ENCODE measurements around the gene NOTCH3.

Gene NOTCH3

DNA sequence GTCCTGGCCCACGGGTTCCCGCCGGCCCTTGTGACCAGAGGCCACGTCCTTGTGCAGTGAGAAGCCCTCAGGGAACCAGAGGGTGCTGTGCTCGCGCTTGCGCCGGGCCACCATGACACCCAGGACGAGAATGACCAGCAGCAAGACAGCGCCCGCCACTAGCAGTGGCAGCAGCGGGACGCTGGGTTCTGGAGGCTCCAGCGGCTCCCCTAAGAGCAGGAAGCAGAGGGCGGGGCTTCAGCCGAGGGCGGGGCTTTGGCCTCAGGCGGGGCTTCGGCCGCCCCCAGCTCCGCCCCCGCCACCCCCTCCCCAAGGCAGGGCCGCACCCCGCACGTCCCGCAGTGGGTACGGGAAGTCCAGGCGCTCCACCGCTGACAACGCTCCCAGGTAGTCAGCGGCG, 30.4 kb downstream of the NOTCH3 start:
- Histone ChIP-seq H3K27me3 (ENCODE audit: control insufficient read depth, insufficient read depth, low read length) (no peaks in the 10 kb centered on the region), H3K4me1 (ENCODE audit: control insufficient read depth, low read depth, low read length) (no peaks in the 10 kb centered on the region), H3K4me3 (ENCODE audit: low read length) (no peak overlapping the region), H3K36me3 (ENCODE audit: control insufficient read depth, low read depth, low read length) (peaks cover 49% of the 10 kb centered on the region), H3K9ac (ENCODE audit: low read length) (no peak overlapping the region), H3K9me3 (ENCODE audit: control insufficient read depth, low read depth, low read length) (peaks cover 8% of the 10 kb centered on the region), H3K27ac (ENCODE audit: low read length) (no peak overlapping the region)

DNA sequence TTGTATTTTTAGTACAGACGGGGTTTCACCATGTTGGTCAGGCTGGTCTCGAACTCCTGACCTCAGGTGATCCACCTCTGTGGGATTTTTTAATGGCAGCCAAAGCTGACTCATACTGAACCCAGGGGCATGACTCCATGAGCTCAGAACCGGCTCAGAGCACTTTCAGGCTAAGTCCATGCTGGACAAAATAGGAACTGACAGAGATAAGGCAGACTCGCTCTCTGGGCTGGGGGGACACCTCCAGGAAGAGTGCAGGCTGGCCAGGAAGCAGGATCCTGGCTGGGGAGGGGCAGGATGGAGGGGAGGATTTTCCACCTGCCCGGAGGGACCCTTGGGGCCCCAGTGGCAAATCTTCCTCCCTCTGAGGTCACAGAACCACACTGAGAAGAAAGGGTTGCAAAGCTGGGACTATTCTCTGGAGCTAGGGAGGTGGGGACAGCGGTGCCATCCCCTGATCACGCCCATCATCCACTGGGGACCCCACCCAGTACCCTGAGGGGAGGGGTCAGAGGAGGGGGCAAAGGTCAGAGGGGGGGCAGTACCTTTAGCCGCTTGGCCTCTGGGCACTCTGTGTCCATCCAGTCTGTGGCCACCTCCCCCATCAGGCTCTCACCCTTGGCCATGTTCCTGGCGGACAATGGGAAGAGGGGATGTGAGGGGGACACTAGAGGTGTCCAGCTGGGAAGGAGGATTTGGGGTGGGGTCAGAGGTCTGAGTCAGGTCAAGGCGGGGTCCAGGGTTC, 31.1 kb downstream of the NOTCH3 start:
- Histone ChIP-seq H3K9ac (ENCODE audit: low read length) (no peak overlapping the region), H3K27me3 (ENCODE audit: control insufficient read depth, insufficient read depth, low read length) (no peaks in the 10 kb centered on the region), H3K27ac (ENCODE audit: low read length) (no peak overlapping the region), H3K9me3 (ENCODE audit: control insufficient read depth, low read depth, low read length) (peaks cover 8% of the 10 kb centered on the region), H3K36me3 (ENCODE audit: control insufficient read depth, low read depth, low read length) (peaks cover 52% of the 10 kb centered on the region), H3K4me1 (ENCODE audit: control insufficient read depth, low read depth, low read length) (no peaks in the 10 kb centered on the region), H3K4me3 (ENCODE audit: low read length) (no peak overlapping the region)

DNA sequence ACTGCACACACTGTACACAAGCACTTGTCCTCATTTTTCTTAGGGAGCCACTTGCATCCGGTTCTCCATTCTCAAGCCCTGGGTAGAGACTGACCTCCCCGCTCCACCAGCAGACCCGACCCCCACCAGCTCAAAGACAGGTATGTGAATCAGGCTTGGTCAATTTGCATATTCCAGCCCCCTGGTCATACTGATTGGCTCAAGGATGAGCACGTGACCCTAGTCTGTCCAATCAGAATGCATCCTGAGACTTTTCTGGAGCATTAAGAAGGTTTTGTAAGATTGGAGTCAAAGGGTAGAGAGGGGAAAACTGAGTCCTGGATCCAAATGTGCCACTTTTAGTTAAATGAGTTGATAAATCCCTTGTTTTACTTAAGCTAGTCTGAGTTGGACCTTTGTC, 34.1 kb downstream of the NOTCH3 start:
- H3K27ac ChIP-seq (ENCODE audit: low read length) = no peak overlapping the region
- no peak overlapping the region for H3K4me3 ChIP-seq (ENCODE audit: low read length)
- peaks cover 73% of the 10 kb centered on the region for H3K36me3 ChIP-seq (ENCODE audit: control insufficient read depth, low read depth, low read length)
- no peak overlapping the region for H3K9ac ChIP-seq (ENCODE audit: low read length)
- H3K4me1 ChIP-seq (ENCODE audit: control insufficient read depth, low read depth, low read length) = no peaks in the 10 kb centered on the region
- H3K9me3 ChIP-seq (ENCODE audit: control insufficient read depth, low read depth, low read length) = peaks cover 8% of the 10 kb centered on the region
- H3K27me3 ChIP-seq (ENCODE audit: control insufficient read depth, insufficient read depth, low read length) = no peaks in the 10 kb centered on the region

DNA sequence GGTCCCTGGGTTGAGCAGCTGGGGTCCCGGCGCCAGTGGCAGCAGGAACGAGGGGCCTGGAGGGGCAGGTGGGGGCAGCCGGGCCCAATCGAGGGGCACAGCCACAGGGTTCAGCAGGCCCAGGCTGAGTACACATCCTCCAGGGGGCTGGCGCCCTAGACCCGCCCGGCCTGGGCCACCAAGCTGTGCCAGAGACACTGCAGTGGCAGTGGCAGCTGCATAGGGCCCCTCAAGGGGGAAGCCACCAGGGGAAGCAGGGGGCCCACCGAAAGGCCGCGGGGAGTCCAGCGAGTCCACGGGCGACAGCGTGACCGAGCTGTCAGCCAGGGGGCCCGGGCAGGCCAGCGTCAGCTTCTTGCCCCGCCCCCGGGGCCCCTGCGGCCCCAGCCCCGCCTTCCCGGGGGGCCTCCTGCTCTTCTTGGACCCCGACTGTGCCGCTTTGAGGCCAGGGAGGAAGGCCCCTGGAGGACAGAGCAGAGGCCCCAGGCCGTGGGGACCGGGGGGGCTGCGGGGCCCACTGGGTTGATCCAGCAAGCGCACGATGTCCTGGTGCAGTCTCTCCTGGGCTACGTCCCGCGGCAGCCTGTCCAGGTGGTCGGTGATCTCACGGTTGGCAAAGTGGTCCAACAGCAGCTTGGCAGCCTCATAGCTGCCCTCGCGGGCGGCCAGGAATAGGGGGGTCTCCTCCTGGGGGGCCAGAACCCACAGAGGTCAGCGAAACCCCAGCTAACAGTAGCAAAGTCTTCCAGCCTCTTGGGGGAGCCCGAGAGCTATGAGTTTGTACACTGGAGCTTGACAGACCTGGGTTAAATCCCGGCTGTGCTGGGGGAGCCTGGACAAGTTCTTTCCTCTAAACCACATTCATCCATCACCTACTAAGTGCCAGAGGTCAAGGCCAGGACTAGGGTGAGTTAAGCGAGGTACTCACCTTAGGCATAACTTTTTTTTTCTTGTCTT, 39.5 kb downstream of the NOTCH3 start:
- Histone ChIP-seq H3K9ac (ENCODE audit: low read length) (no peak overlapping the region), H3K4me1 (ENCODE audit: control insufficient read depth, low read depth, low read length) (no peaks in the 10 kb centered on the region), H3K36me3 (ENCODE audit: control insufficient read depth, low read depth, low read length) (peaks cover 47% of the 10 kb centered on the region)

DNA sequence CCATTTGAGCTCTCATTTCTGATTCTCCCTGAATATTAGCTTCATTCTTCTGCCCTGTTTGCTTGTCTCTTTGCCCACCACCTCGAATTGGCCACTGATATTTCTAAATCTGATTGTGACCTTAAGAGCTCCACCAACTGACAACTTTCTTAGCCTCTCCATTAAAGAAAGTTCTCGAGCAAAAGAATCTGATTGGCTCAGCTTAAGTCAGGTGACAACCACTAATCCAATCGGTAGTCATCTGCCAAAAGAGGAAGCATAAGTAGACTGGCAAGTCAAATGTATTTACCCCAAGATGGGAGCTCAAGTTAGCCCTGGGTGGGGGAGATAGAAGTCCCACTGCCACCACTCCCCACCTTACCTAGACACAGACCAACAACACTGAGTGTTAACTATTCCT, 41.5 kb downstream of the NOTCH3 start:
- Histone ChIP-seq H3K4me3 (ENCODE audit: low read length) (no peak overlapping the region), H3K4me1 (ENCODE audit: control insufficient read depth, low read depth, low read length) (no peaks in the 10 kb centered on the region), H3K27me3 (ENCODE audit: control insufficient read depth, insufficient read depth, low read length) (no peaks in the 10 kb centered on the region), H3K9me3 (ENCODE audit: control insufficient read depth, low read depth, low read length) (peaks cover 5% of the 10 kb centered on the region), H3K36me3 (ENCODE audit: control insufficient read depth, low read depth, low read length) (peaks cover 30% of the 10 kb centered on the region), H3K27ac (ENCODE audit: low read length) (no peak overlapping the region), H3K9ac (ENCODE audit: low read length) (no peak overlapping the region)

More for the DNA sequence above, 39.5 kb downstream of the NOTCH3 start:
- Histone ChIP-seq H3K27ac (ENCODE audit: low read length) (no peak overlapping the region), H3K9me3 (ENCODE audit: control insufficient read depth, low read depth, low read length) (peaks cover 4% of the 10 kb centered on the region), H3K4me3 (ENCODE audit: low read length) (no peak overlapping the region), H3K27me3 (ENCODE audit: control insufficient read depth, insufficient read depth, low read length) (no peaks in the 10 kb centered on the region)

DNA sequence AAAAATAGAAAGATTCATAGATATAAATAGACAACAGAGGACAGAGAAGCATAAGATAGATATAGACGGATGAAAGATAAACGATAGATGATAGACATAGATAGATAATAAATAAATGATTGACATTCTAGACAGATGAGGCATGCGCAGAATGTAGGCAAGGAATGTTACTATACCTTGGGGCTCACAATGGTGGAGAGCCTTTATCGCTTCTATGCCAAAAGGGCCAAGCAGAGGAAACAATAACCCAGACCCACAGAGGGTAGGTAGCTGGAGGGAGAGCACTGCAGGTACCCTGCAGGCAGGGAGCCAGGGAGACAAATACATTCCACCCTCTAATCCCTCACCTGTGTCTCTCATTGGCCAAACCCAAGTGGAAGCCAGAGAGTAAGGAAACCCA, 44.4 kb downstream of the NOTCH3 start:
- Histone ChIP-seq H3K9me3 (ENCODE audit: control insufficient read depth, low read depth, low read length) (peaks cover 7% of the 10 kb centered on the region), H3K9ac (ENCODE audit: low read length) (no peak overlapping the region), H3K4me3 (ENCODE audit: low read length) (no peak overlapping the region), H3K36me3 (ENCODE audit: control insufficient read depth, low read depth, low read length) (peaks cover 5% of the 10 kb centered on the region), H3K27ac (ENCODE audit: low read length) (no peak overlapping the region), H3K27me3 (ENCODE audit: control insufficient read depth, insufficient read depth, low read length) (no peaks in the 10 kb centered on the region), H3K4me1 (ENCODE audit: control insufficient read depth, low read depth, low read length) (no peaks in the 10 kb centered on the region)

DNA sequence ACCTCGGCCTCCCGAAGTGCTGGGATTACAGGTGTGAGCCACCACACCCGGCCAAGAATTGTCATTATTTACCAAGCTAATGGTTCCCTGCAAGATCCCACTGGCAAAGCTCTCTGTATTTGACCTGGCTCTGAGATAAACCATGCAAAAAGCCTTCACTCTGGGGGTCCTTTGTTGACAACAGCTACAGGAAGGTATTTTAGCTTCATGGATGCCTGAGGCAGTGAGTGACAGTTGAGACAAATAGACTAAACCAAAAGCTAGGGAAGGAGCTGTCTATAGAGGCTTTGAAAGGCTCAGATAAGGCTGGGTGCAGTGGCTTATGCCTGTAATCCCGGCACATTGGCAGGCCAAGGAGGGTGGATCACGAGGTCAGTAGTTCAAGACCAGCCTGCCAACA, 45.5 kb downstream of the NOTCH3 start:
- no peak overlapping the region for H3K27ac ChIP-seq (ENCODE audit: low read length)
- no peaks in the 10 kb centered on the region for H3K4me1 ChIP-seq (ENCODE audit: control insufficient read depth, low read depth, low read length)
- H3K27me3 ChIP-seq (ENCODE audit: control insufficient read depth, insufficient read depth, low read length) = no peaks in the 10 kb centered on the region
- no peak overlapping the region for H3K9ac ChIP-seq (ENCODE audit: low read length)
- no peak overlapping the region for H3K4me3 ChIP-seq (ENCODE audit: low read length)
- peaks cover 7% of the 10 kb centered on the region for H3K9me3 ChIP-seq (ENCODE audit: control insufficient read depth, low read depth, low read length)
- peaks cover 3% of the 10 kb centered on the region for H3K36me3 ChIP-seq (ENCODE audit: control insufficient read depth, low read depth, low read length)

DNA sequence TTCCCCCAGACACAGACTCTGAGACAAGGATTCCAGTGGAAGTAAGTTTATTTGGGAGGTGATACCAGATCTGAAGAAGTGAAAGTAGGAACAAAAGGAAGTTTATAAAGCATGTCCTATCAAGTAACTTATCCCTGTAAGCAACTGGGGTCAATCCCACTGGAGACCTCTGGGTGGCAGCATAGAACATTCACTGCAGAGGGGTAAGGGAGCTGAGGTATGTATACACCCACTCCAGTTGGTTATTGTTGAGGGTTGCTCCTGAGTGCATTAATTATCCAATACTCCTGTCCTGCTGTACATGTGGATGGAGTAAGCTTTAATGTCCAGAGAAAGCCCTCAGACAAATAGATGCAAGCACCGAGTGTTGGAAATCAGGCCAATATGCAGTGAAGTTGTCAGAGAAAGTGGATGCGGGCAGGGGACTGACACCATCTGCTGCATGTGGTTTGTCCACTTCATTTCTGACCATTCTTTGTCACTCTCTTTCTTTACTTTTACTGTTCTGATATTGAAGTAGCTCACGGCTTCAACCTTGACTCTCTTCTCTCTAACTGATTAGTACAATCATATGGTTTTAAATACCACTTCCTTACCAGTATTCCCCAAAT, 46.7 kb downstream of the NOTCH3 start:
- no peak overlapping the region for H3K27ac ChIP-seq (ENCODE audit: low read length)
- no peak overlapping the region for H3K4me3 ChIP-seq (ENCODE audit: low read length)
- peaks cover 7% of the 10 kb centered on the region for H3K9me3 ChIP-seq (ENCODE audit: control insufficient read depth, low read depth, low read length)
- no peak overlapping the region for H3K9ac ChIP-seq (ENCODE audit: low read length)
- H3K36me3 ChIP-seq (ENCODE audit: control insufficient read depth, low read depth, low read length) = no peaks in the 10 kb centered on the region
- H3K4me1 ChIP-seq (ENCODE audit: control insufficient read depth, low read depth, low read length) = no peaks in the 10 kb centered on the region
- H3K27me3 ChIP-seq (ENCODE audit: control insufficient read depth, insufficient read depth, low read length) = no peaks in the 10 kb centered on the region

DNA sequence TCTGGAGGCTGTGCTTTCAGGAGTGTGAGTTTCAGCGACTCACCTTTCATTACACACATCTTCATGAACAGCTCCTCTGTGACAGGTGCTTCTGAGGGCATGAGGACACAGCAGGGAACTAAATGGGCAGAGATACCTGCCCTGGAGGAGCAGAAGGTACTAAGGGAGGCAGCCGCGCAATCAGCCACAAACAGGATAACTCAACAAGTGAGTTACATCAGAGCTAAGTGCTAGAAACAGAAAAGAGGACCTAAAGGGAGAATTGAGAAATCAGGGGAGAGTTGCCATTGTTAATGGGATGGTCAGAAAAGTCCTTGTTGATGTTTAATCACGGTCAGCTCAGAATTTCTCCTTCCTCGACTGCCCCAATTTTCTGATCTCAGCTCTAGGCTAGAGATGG, 51.1 kb downstream of the NOTCH3 start:
- H3K27me3 ChIP-seq (ENCODE audit: control insufficient read depth, insufficient read depth, low read length) = peaks cover 4% of the 10 kb centered on the region
- H3K9ac ChIP-seq (ENCODE audit: low read length) = no peak overlapping the region
- H3K9me3 ChIP-seq (ENCODE audit: control insufficient read depth, low read depth, low read length) = peaks cover 7% of the 10 kb centered on the region
- no peaks in the 10 kb centered on the region for H3K36me3 ChIP-seq (ENCODE audit: control insufficient read depth, low read depth, low read length)
- H3K4me1 ChIP-seq (ENCODE audit: control insufficient read depth, low read depth, low read length) = no peaks in the 10 kb centered on the region
- no peak overlapping the region for H3K4me3 ChIP-seq (ENCODE audit: low read length)
- no peak overlapping the region for H3K27ac ChIP-seq (ENCODE audit: low read length)

DNA sequence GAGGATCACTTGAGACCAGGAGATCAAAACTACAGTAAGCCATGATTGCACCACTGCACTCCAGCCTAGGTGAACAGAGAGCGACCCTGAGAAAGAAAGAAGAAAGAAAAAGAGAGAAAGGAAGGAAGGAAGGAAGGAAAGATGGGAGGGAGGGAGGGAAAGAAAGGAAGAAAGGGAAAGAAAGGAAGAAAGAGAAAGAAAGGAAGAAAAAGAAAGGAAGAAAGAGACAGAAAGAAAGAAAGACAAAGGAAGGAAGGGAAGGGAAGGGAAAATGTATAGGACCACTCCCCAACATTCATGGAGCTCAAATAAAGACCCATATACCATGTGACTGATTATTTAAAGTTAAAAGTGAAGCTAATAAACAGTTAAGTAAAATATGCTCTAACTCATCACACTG, 53.7 kb downstream of the NOTCH3 start:
- H3K4me3 ChIP-seq (ENCODE audit: low read length) = no peak overlapping the region
- no peaks in the 10 kb centered on the region for H3K4me1 ChIP-seq (ENCODE audit: control insufficient read depth, low read depth, low read length)
- H3K9ac ChIP-seq (ENCODE audit: low read length) = no peak overlapping the region
- H3K27ac ChIP-seq (ENCODE audit: low read length) = no peak overlapping the region
- peaks cover 4% of the 10 kb centered on the region for H3K27me3 ChIP-seq (ENCODE audit: control insufficient read depth, insufficient read depth, low read length)
- H3K36me3 ChIP-seq (ENCODE audit: control insufficient read depth, low read depth, low read length) = no peaks in the 10 kb centered on the region
- no peaks in the 10 kb centered on the region for H3K9me3 ChIP-seq (ENCODE audit: control insufficient read depth, low read depth, low read length)

DNA sequence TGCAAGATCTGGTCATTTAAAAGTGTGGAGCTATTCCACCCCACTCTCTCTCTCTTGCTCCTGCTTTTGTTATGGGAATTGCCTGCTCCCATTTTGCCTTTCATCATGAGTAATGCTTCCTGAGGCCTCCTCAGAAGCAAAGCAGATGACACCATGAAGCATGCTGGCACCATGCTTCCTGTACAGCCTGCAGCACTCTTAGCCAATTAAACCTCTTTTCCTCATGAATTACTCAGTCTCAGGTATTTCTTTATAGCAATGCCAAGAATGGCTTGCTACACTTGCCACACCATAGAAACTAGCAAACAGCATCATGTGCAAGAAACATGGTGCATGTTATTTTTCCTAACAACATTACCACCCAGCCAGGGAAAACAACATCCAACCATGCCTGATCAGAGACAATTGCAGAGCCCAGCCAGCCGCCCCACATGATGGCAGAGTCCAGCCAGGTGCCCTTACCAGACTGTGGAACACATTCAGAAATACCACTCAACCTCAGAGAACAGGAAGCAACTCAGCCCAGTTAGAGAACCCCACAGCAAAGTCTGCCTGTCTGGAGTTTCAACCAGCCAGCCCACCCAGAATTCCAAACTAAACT, 56.6 kb downstream of the NOTCH3 start:
- H3K4me3 ChIP-seq (ENCODE audit: low read length) = no peak overlapping the region
- H3K9ac ChIP-seq (ENCODE audit: low read length) = no peak overlapping the region
- no peaks in the 10 kb centered on the region for H3K4me1 ChIP-seq (ENCODE audit: control insufficient read depth, low read depth, low read length)
- no peaks in the 10 kb centered on the region for H3K9me3 ChIP-seq (ENCODE audit: control insufficient read depth, low read depth, low read length)
- no peak overlapping the region for H3K27ac ChIP-seq (ENCODE audit: low read length)
- peaks cover 4% of the 10 kb centered on the region for H3K27me3 ChIP-seq (ENCODE audit: control insufficient read depth, insufficient read depth, low read length)
- no peaks in the 10 kb centered on the region for H3K36me3 ChIP-seq (ENCODE audit: control insufficient read depth, low read depth, low read length)

Measured in iPS-18a (cell line).